ENCODE measurements around the gene GRIN3B.

The GRIN3B gene

GRCh38 chr19:1035998-1036621 is 35.9 kb downstream of the GRIN3B start:
- DNase-seq (ENCODE audit: extremely low spot score): no peak
- ChIA-PET POLR2A (interaction anchor here (0.6 kb wide), 1 partner anchor 70 kb away, joined by 3 read pairs; no protein-coding TSS in a partner anchor), CTCF (interaction anchor here (1.5 to 4.7 kb wide), 2 partner anchors 9 to 209 kb away, joined by 3 to 32 read pairs; partner anchors contain the start of gene CNN2)
- TF ChIP-seq CTCF (IDR thresholded peaks at IDR 0.05; ENCODE audit: control extremely low read depth, extremely low read depth, low read depth, missing control alignments): no peak

GRCh38 chr19:1037621-1038064 is 37.4 kb downstream of the GRIN3B start:
- ChIA-PET CTCF (interaction anchor here (1.5 to 4.7 kb wide), 3 partner anchors 11 to 207 kb away, joined by 3 to 32 read pairs (median 5); partner anchors contain the start of genes ATP5F1D and CNN2), POLR2A (interaction anchor here (1.4 kb wide), 1 partner anchor 10 kb away, joined by 4 read pairs; no protein-coding TSS in a partner anchor)

GRCh38 chr19:1038978-1039645 is 38.9 kb downstream of the GRIN3B start:
- DNase-seq (ENCODE audit: extremely low spot score): no peak
- no peak for TF ChIP-seq CTCF (IDR thresholded peaks at IDR 0.05; ENCODE audit: control extremely low read depth, extremely low read depth, low read depth, missing control alignments)
- POLR2A ChIA-PET: interaction anchor here (1.0 kb wide), 2 partner anchors 17 to 202 kb away, joined by 3 to 8 read pairs; partner anchors contain the start of genes ATP5F1D, RNU6-2 and TMEM259
- CTCF ChIA-PET: interaction anchor here (0.8 to 4.7 kb wide), 8 partner anchors 9 to 202 kb away, joined by 3 to 32 read pairs (median 4); partner anchors contain the start of genes ARHGAP45, ATP5F1D, CNN2 and GPX4

More at GRCh38 chr19:1037621-1038064, 37.4 kb downstream of the GRIN3B start:
- no peak for DNase-seq (ENCODE audit: extremely low spot score)
- TF ChIP-seq CTCF (IDR thresholded peaks at IDR 0.05; ENCODE audit: control extremely low read depth, extremely low read depth, low read depth, missing control alignments): no peak

GRCh38 chr19:1039646-1040475 is 39.6 kb downstream of the GRIN3B start, which contains the start of gene ABCA7:
TSS of gene ABCA7 (plus strand) at chr19:1040107. CDS start at chr19:1041362, 1,255 bp downstream.
- ChIA-PET CTCF (interaction anchor here (0.8 to 4.7 kb wide), 8 partner anchors 9 to 202 kb away, joined by 3 to 32 read pairs (median 4); partner anchors contain the start of genes ARHGAP45, ATP5F1D, CNN2 and GPX4), POLR2A (interaction anchor here (1.0 to 1.2 kb wide), 3 partner anchors 18 to 202 kb away, joined by 3 to 8 read pairs (median 3); partner anchors contain the start of genes ARHGAP45, ATP5F1D, RNU6-2 and TMEM259)
- DNase-seq (ENCODE audit: extremely low spot score): peak; percentile 96
- TF ChIP-seq CTCF (IDR thresholded peaks at IDR 0.05; ENCODE audit: control extremely low read depth, extremely low read depth, low read depth, missing control alignments): no peak

GRCh38 chr19:1040476-1041271 is 40.5 kb downstream of the GRIN3B start:
- ChIA-PET POLR2A (interaction anchor here (1.0 to 1.2 kb wide), 4 partner anchors 19 to 201 kb away, joined by 3 to 8 read pairs (median 3); partner anchors contain the start of genes ARHGAP45, ATP5F1D, RNU6-2 and TMEM259), CTCF (interaction anchor here (1.1 to 4.7 kb wide), 5 partner anchors 10 to 72 kb away, joined by 3 to 32 read pairs (median 3); partner anchors contain the start of genes ARHGAP45 and CNN2)
- peak; percentile 99 for DNase-seq (ENCODE audit: extremely low spot score)
- TF ChIP-seq CTCF (IDR thresholded peaks at IDR 0.05; ENCODE audit: control extremely low read depth, extremely low read depth, low read depth, missing control alignments): no peak
